ENCODE results near the gene KCNJ9. TPM values are rescaled to one million over a fixed set of nuclear protein-coding genes. Genes with fewer than 3 reads are reported as not detected.

The KCNJ9 gene
- total RNA-seq, 1 experiment from 2014 or later, result 0.09 TPM

- Histone ChIP-seq H4K20me1 (ENCODE audit: control insufficient read depth, insufficient read depth, insufficient read length) (no peaks in the 10 kb centered on the region), H3K79me1 (ENCODE audit: insufficient read depth, low read depth, low read length, poor library complexity, severe bottlenecking) (no peaks in the 10 kb centered on the region), H3K14ac (ENCODE audit: insufficient read depth, low read length) (no peak overlapping the region), H3K9ac (ENCODE audit: extremely low read depth, insufficient read length, low read length) (no peak overlapping the region), H4K8ac (replicated peaks; ENCODE audit: insufficient read length, low read depth, low read length) (no peak overlapping the region), H3K79me2 (ENCODE audit: insufficient read depth, low read length) (no peaks in the 10 kb centered on the region), H3K18ac (ENCODE audit: insufficient read length, low read depth, low read length) (no peak overlapping the region), H4K5ac (ENCODE audit: insufficient read length, low read depth, low read length) (no peak overlapping the region), H2BK120ac (ENCODE audit: low read depth, low read length, poor library complexity, severe bottlenecking) (no peak overlapping the region), H4K91ac (ENCODE audit: insufficient read length, low read depth, low read length) (no peak overlapping the region), H3K4me1 (ENCODE audit: insufficient read depth, low read length) (peaks cover 6% of the 10 kb centered on the region; the same call in 1 of the 2 replicates), H3K27me3 (ENCODE audit: insufficient read depth, low read length) (peaks cover 4% of the 10 kb centered on the region; the same call in 1 of the 2 replicates), H2BK20ac (ENCODE audit: low read depth, low read length, poor library complexity, severe bottlenecking) (no peak overlapping the region), H3K23me2 (ENCODE audit: insufficient read length, low read depth, low read length, poor library complexity, severe bottlenecking) (peaks cover 5% of the 10 kb centered on the region), H2BK5ac (ENCODE audit: insufficient read length, low read length) (no peak overlapping the region), H2AFZ (ENCODE audit: low read length) (no peak overlapping the region), H2AK5ac (ENCODE audit: insufficient read length, low read length) (no peak overlapping the region), H3K4me2 (ENCODE audit: insufficient read depth, insufficient read length, low read length) (peak overlapping the region; percentile 22), H3T11ph (ENCODE audit: low read length) (no peak overlapping the region), H3K56ac (ENCODE audit: insufficient read length, low read depth, low read length) (no peak overlapping the region), H3K27ac (ENCODE audit: insufficient read length, low read depth, low read length) (no peak overlapping the region), H2BK12ac (ENCODE audit: insufficient read length, low read depth, low read length) (no peak overlapping the region), H2BK15ac (ENCODE audit: low read depth, low read length) (no peak overlapping the region), H3K23ac (ENCODE audit: insufficient read length, low read depth, low read length) (no peak overlapping the region), H3K9me3 (ENCODE audit: control insufficient read depth, low read depth, low read length) (no peaks in the 10 kb centered on the region), H3K4ac (ENCODE audit: low read depth, low read length) (no peak overlapping the region)
- Mint-ChIP-seq H3K9me3 (no peaks in the 10 kb centered on the region), H3K27ac (no peak overlapping the region; a peak in 1 of 7 replicates), H3K27me3 (ENCODE audit: low read depth) (peaks cover 60% of the 10 kb centered on the region), H3K36me3 (ENCODE audit: insufficient read depth in 1 of 3, low read depth in 3 of 3) (no peaks in the 10 kb centered on the region), H3K4me3 (peak overlapping the region in 1 of 2 experiments; percentile 21; a peak in 1 of 5 replicates), H3K4me1 (peaks cover 41 to 44% of the 10 kb centered on the region in 2 experiments)
- no peak for DNase-seq
- TF ChIP-seq CTCF (conservative IDR thresholded peaks at IDR 0.05), result no peak
- no CpG with 5 or more reads among the region's 6 CpGs for WGBS (ENCODE audit: extremely low coverage, insufficient read length, low lambda C conversion rate)
Observed at GRCh38 chr1:160066829-160067745, 14.3 kb upstream of the KCNJ9 start.
